ENCODE measurements around the gene FRRS1L.
"Not testable (repeated sequence)": the region's sequence is repeated elsewhere in the genome, so short reads cannot be mapped to it uniquely, and the experiment has no call there.

FRRS1L gene

GRCh38 chr9:109129470-109130197 is 37.4 kb downstream of the FRRS1L start:
- DNase-seq = no peak

- not testable (repeated sequence) for DNase-seq
These were observed 40.4 kb downstream of the FRRS1L start for GRCh38 chr9:109126671-109127070.

- DNase-seq = no peak
These were observed 42.9 kb downstream of the FRRS1L start for GRCh38 chr9:109124121-109124520.

- no peak for DNase-seq
These were observed 44.1 kb downstream of the FRRS1L start for GRCh38 chr9:109122726-109123621.

GRCh38 chr9:109121232-109121796 is 45.7 kb downstream of the FRRS1L start:
- DNase-seq = no peak

GRCh38 chr9:109120204-109120789 is 46.8 kb downstream of the FRRS1L start:
- no peak for DNase-seq

- DNase-seq = peak; percentile 83
These were observed 47.4 kb downstream of the FRRS1L start, which contains the start of gene TMEM245 for GRCh38 chr9:109119439-109120203. Gene TMEM245 (minus strand): TSS chr9:109119947. CDS start chr9:109119913, 34 bp downstream.

- no peak for DNase-seq
These were observed 48.1 kb downstream of the FRRS1L start for GRCh38 chr9:109118808-109119438.

- no peak for DNase-seq
These were observed 48.9 kb downstream of the FRRS1L start for GRCh38 chr9:109117856-109118807.

GRCh38 chr9:109115931-109116526 is 51.0 kb downstream of the FRRS1L start:
- no peak for DNase-seq

- DNase-seq = no peak
These were observed 52.4 kb downstream of the FRRS1L start for GRCh38 chr9:109114670-109115069.

GRCh38 chr9:109113892-109114609 is 53.0 kb downstream of the FRRS1L start:
- DNase-seq = no peak

- DNase-seq = no peak
These were observed 53.8 kb downstream of the FRRS1L start for GRCh38 chr9:109113254-109113653.

- no peak for DNase-seq
These were observed 56.6 kb downstream of the FRRS1L start for GRCh38 chr9:109110329-109111021.

GRCh38 chr9:109109967-109110328 is 57.1 kb downstream of the FRRS1L start:
- no peak for DNase-seq

GRCh38 chr9:109108318-109108717 is 58.7 kb downstream of the FRRS1L start:
- DNase-seq = peak; percentile 8

GRCh38 chr9:109107402-109108240 is 59.4 kb downstream of the FRRS1L start:
- no peak for DNase-seq

- DNase-seq = no peak
These were observed 65.2 kb downstream of the FRRS1L start for GRCh38 chr9:109101810-109102209.
